Stimulated activated CD8-positive, alpha-beta memory T cell treated with anti-CD3 and anti-CD28 coated beads, Interleukin-12 subunit alpha, Interleukin-12 subunit beta, amount 100 ng/mL, for 24 hours (primary cell): Measurements from ENCODE around the gene CDADC1.

Experiments used
- DNase-seq: peaks from one replicate; pipeline ENCODE4 v3.0.0-alpha.2; 2020; ENCODE audit errors: extremely low read depth

Gene CDADC1

GRCh38 chr13:49295244-49295643, 47.5 kb downstream of the CDADC1 start:
- DNase-seq = no peak

GRCh38 chr13:49296659-49297058, 48.9 kb downstream of the CDADC1 start:
- DNase-seq = no peak

- DNase-seq = no peak
Measured at GRCh38 chr13:49297338-49297737, 49.6 kb downstream of the CDADC1 start.

GRCh38 chr13:49298416-49298815, 50.7 kb downstream of the CDADC1 start:
- DNase-seq = no peak

- no peak for DNase-seq
Measured at GRCh38 chr13:49298903-49299605, 51.3 kb downstream of the CDADC1 start.

GRCh38 chr13:49300276-49300675, 52.6 kb downstream of the CDADC1 start:
- DNase-seq = no peak

- DNase-seq = peak; percentile 31
Measured at GRCh38 chr13:49300739-49301589, 53.2 kb downstream of the CDADC1 start.

- no peak for DNase-seq
Measured at GRCh38 chr13:49302222-49302621, 54.5 kb downstream of the CDADC1 start.

- no peak for DNase-seq
Measured at GRCh38 chr13:49302817-49303216, 55.1 kb downstream of the CDADC1 start.

- DNase-seq = no peak
Measured at GRCh38 chr13:49303533-49304252, 56.0 kb downstream of the CDADC1 start.

GRCh38 chr13:49304356-49304755, 56.6 kb downstream of the CDADC1 start:
- DNase-seq = no peak

GRCh38 chr13:49304763-49305700, 57.3 kb downstream of the CDADC1 start:
- no peak for DNase-seq

GRCh38 chr13:49305792-49306425, 58.2 kb downstream of the CDADC1 start:
- no peak for DNase-seq

GRCh38 chr13:49307365-49307764, 59.6 kb downstream of the CDADC1 start:
- DNase-seq = no peak

- no peak for DNase-seq
Measured at GRCh38 chr13:49308097-49308875, 60.6 kb downstream of the CDADC1 start.

GRCh38 chr13:49308921-49309408, 61.2 kb downstream of the CDADC1 start:
- no peak for DNase-seq

GRCh38 chr13:49310251-49310650, 62.5 kb downstream of the CDADC1 start:
- no peak for DNase-seq

GRCh38 chr13:49311816-49312215, 64.1 kb downstream of the CDADC1 start:
- DNase-seq = no peak

- DNase-seq = no peak
Measured at GRCh38 chr13:49314344-49314882, 66.7 kb downstream of the CDADC1 start.
